ENCODE measurements around the gene C1QTNF8.

C1QTNF8 gene

GRCh38 chr16:1143761-1144450 is 47.9 kb upstream of the C1QTNF8 start:
- Histone ChIP-seq H3K9me2 (replicated peaks; ENCODE audit: insufficient read depth, low read length) (no peaks in the 10 kb centered on the region), H3K27ac (ENCODE audit: low read length) (no peak overlapping the region), H3K9me3 (replicated peaks; ENCODE audit: insufficient read depth, low read length) (no peaks in the 10 kb centered on the region), H3K79me2 (ENCODE audit: low read length) (no peaks in the 10 kb centered on the region), H4K20me1 (ENCODE audit: insufficient read depth, low read length) (no peaks in the 10 kb centered on the region), H3K27me3 (replicated peaks; ENCODE audit: insufficient read depth, low read length) (peaks cover 88% of the 10 kb centered on the region), H3K4me2 (ENCODE audit: low read depth, low read length) (no peak overlapping the region), H3F3A (ENCODE audit: insufficient read depth, low read length) (no peaks in the 10 kb centered on the region), H3K9ac (ENCODE audit: low read length) (no peak overlapping the region), H3K4me3 (ENCODE audit: low read length) (no peak overlapping the region), H3K4me1 (ENCODE audit: low read length) (no peaks in the 10 kb centered on the region), H3K36me3 (replicated peaks; ENCODE audit: insufficient read depth, low read length) (no peaks in the 10 kb centered on the region), H2AFZ (ENCODE audit: low read length) (no peak overlapping the region)
- no peak for DNase-seq
- TF ChIP-seq EZH2 (optimal IDR thresholded peaks at IDR 0.05; ENCODE audit: low read depth, low read length) = no peak
- TF ChIP-seq EZH2phosphoT487 (IDR thresholded peaks at IDR 0.05; ENCODE audit: low read length) = no peak

- no peaks in the 10 kb centered on the region for H4K20me1 ChIP-seq (ENCODE audit: insufficient read depth, low read length)
- no peaks in the 10 kb centered on the region for H3K9me2 ChIP-seq (replicated peaks; ENCODE audit: insufficient read depth, low read length)
- no peaks in the 10 kb centered on the region for H3K9me3 ChIP-seq (replicated peaks; ENCODE audit: insufficient read depth, low read length)
- H3K27me3 ChIP-seq (replicated peaks; ENCODE audit: insufficient read depth, low read length) = peaks cover 87% of the 10 kb centered on the region
- no peak for DNase-seq
- H3K79me2 ChIP-seq (ENCODE audit: low read length) = no peaks in the 10 kb centered on the region
- no peak overlapping the region for H2AFZ ChIP-seq (ENCODE audit: low read length)
- H3K36me3 ChIP-seq (replicated peaks; ENCODE audit: insufficient read depth, low read length) = no peaks in the 10 kb centered on the region
- no peak overlapping the region for H3K27ac ChIP-seq (ENCODE audit: low read length)
- no peaks in the 10 kb centered on the region for H3K4me1 ChIP-seq (ENCODE audit: low read length)
- no peak overlapping the region for H3K4me3 ChIP-seq (ENCODE audit: low read length)
- no peaks in the 10 kb centered on the region for H3F3A ChIP-seq (ENCODE audit: insufficient read depth, low read length)
- TF ChIP-seq EZH2 (optimal IDR thresholded peaks at IDR 0.05; ENCODE audit: low read depth, low read length) = no peak
- TF ChIP-seq, protein P1, sequence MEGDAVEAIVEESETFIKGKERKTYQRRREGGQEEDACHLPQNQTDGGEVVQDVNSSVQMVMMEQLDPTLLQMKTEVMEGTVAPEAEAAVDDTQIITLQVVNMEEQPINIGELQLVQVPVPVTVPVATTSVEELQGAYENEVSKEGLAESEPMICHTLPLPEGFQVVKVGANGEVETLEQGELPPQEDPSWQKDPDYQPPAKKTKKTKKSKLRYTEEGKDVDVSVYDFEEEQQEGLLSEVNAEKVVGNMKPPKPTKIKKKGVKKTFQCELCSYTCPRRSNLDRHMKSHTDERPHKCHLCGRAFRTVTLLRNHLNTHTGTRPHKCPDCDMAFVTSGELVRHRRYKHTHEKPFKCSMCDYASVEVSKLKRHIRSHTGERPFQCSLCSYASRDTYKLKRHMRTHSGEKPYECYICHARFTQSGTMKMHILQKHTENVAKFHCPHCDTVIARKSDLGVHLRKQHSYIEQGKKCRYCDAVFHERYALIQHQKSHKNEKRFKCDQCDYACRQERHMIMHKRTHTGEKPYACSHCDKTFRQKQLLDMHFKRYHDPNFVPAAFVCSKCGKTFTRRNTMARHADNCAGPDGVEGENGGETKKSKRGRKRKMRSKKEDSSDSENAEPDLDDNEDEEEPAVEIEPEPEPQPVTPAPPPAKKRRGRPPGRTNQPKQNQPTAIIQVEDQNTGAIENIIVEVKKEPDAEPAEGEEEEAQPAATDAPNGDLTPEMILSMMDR (IDR thresholded peaks at IDR 0.05; ENCODE audit: low read length) = no peak
- TF ChIP-seq EZH2phosphoT487 (IDR thresholded peaks at IDR 0.05; ENCODE audit: low read length) = no peak
- no peak overlapping the region for H3K9ac ChIP-seq (ENCODE audit: low read length)
- no peak overlapping the region for H3K4me2 ChIP-seq (ENCODE audit: low read depth, low read length)
Measured at GRCh38 chr16:1142911-1143310, 46.9 kb upstream of the C1QTNF8 start.

- Histone ChIP-seq H3K9ac (ENCODE audit: low read length) (no peak overlapping the region), H3K36me3 (replicated peaks; ENCODE audit: insufficient read depth, low read length) (no peaks in the 10 kb centered on the region), H3K4me2 (ENCODE audit: low read depth, low read length) (no peak overlapping the region), H3K4me1 (ENCODE audit: low read length) (no peaks in the 10 kb centered on the region), H4K20me1 (ENCODE audit: insufficient read depth, low read length) (no peaks in the 10 kb centered on the region), H3K27me3 (replicated peaks; ENCODE audit: insufficient read depth, low read length) (peaks cover 91% of the 10 kb centered on the region), H3K79me2 (ENCODE audit: low read length) (no peaks in the 10 kb centered on the region), H3F3A (ENCODE audit: insufficient read depth, low read length) (no peaks in the 10 kb centered on the region), H3K9me3 (replicated peaks; ENCODE audit: insufficient read depth, low read length) (no peaks in the 10 kb centered on the region), H2AFZ (ENCODE audit: low read length) (no peak overlapping the region), H3K27ac (ENCODE audit: low read length) (no peak overlapping the region), H3K4me3 (ENCODE audit: low read length) (no peak overlapping the region), H3K9me2 (replicated peaks; ENCODE audit: insufficient read depth, low read length) (no peaks in the 10 kb centered on the region)
- DNase-seq = no peak
- no peak for TF ChIP-seq EZH2 (optimal IDR thresholded peaks at IDR 0.05; ENCODE audit: low read depth, low read length)
- TF ChIP-seq, protein P1 (IDR thresholded peaks at IDR 0.05; ENCODE audit: low read length) = no peak
- TF ChIP-seq EZH2phosphoT487 (IDR thresholded peaks at IDR 0.05; ENCODE audit: low read length) = no peak
Measured at GRCh38 chr16:1141716-1142115, 45.7 kb upstream of the C1QTNF8 start.

GRCh38 chr16:1141191-1141590 is 45.1 kb upstream of the C1QTNF8 start:
- H3K9me3 ChIP-seq (replicated peaks; ENCODE audit: insufficient read depth, low read length) = no peaks in the 10 kb centered on the region
- no peak for TF ChIP-seq EZH2 (optimal IDR thresholded peaks at IDR 0.05; ENCODE audit: low read depth, low read length)
- TF ChIP-seq, protein P1 (IDR thresholded peaks at IDR 0.05; ENCODE audit: low read length) = no peak
- no peak for TF ChIP-seq EZH2phosphoT487 (IDR thresholded peaks at IDR 0.05; ENCODE audit: low read length)
- no peak for DNase-seq
- H3K27ac ChIP-seq (ENCODE audit: low read length) = no peak overlapping the region
- no peaks in the 10 kb centered on the region for H3K79me2 ChIP-seq (ENCODE audit: low read length)
- H3K4me3 ChIP-seq (ENCODE audit: low read length) = no peak overlapping the region
- H3K9ac ChIP-seq (ENCODE audit: low read length) = no peak overlapping the region
- H3K9me2 ChIP-seq (replicated peaks; ENCODE audit: insufficient read depth, low read length) = no peaks in the 10 kb centered on the region
- H3F3A ChIP-seq (ENCODE audit: insufficient read depth, low read length) = no peaks in the 10 kb centered on the region
- no peak overlapping the region for H2AFZ ChIP-seq (ENCODE audit: low read length)
- no peak overlapping the region for H3K4me2 ChIP-seq (ENCODE audit: low read depth, low read length)
- no peaks in the 10 kb centered on the region for H3K36me3 ChIP-seq (replicated peaks; ENCODE audit: insufficient read depth, low read length)
- H3K4me1 ChIP-seq (ENCODE audit: low read length) = no peaks in the 10 kb centered on the region
- peaks cover 92% of the 10 kb centered on the region for H3K27me3 ChIP-seq (replicated peaks; ENCODE audit: insufficient read depth, low read length)
- H4K20me1 ChIP-seq (ENCODE audit: insufficient read depth, low read length) = no peaks in the 10 kb centered on the region
